Lung (tissue), 12 donors: Measurements from ENCODE around the gene SLX9. TPM values are rescaled to one million over a fixed set of nuclear protein-coding genes. Genes with fewer than 3 reads are reported as not detected.
A peak's percentile ranks its signal among the peaks of the same experiment; 100 is the strongest.

ENCODE experiments used
- ATAC-seq: fragments of 200-7000 bp; cut with Tn5 transposase; one replicate; pipeline ENCODE4 v1.9.1; 2020; ENCODE audit warnings: moderate number of reproducible peaks; ENCODE audit not compliant: insufficient read depth, low FRiP score
- DNase-seq, 3 donors: peaks; one replicate each; pipeline ENCODE4 v3.0.0-alpha.2; 2013 to 2017
- H3K27ac ChIP-seq, 2 donors: one replicate each; pipeline ENCODE4 v1.5.1; 2013; ENCODE audit warnings: mild to moderate bottlenecking in 2 of 2, moderate library complexity in 2 of 2, control low read depth in 1 of 2, inconsistent platforms in 1 of 2, low read depth in 1 of 2, low read length in 1 of 2
- H3K27me3 ChIP-seq, 3 donors: one replicate each; pipeline ENCODE4 v1.5.1; 2013; ENCODE audit warnings: low read length in 2 of 3; ENCODE audit not compliant: control insufficient read depth in 3 of 3, insufficient read depth in 3 of 3
- H3K36me3 ChIP-seq, 4 donors: one replicate each; pipeline ENCODE4 v1.5.1; 2013; ENCODE audit warnings: low read length in 4 of 4, mild to moderate bottlenecking in 1 of 4, moderate library complexity in 1 of 4; ENCODE audit not compliant: control insufficient read depth in 4 of 4, insufficient read depth in 4 of 4
- H3K4me1 ChIP-seq, 5 donors: one replicate each; pipeline ENCODE4 v1.5.1; 2013; ENCODE audit warnings: low read length in 5 of 5, mild to moderate bottlenecking in 2 of 5, moderate library complexity in 1 of 5; ENCODE audit not compliant: control insufficient read depth in 5 of 5, insufficient read depth in 5 of 5
- H3K4me3 ChIP-seq: one replicate; pipeline ENCODE4 v1.5.1; 2013; ENCODE audit warnings: mild to moderate bottlenecking, control low read depth, moderate library complexity
- H3K9ac ChIP-seq, 2 donors: one replicate each; pipeline ENCODE4 v1.5.1; 2013; ENCODE audit warnings: low read length in 2 of 2, control low read depth in 1 of 2; ENCODE audit not compliant: insufficient read depth in 1 of 2
- H3K9me3 ChIP-seq, 4 donors: one replicate each; pipeline ENCODE4 v1.5.1; 2013; ENCODE audit warnings: low read length in 3 of 4, mild to moderate bottlenecking in 1 of 4, moderate library complexity in 1 of 4; ENCODE audit not compliant: control insufficient read depth in 4 of 4, insufficient read depth in 3 of 4
- WGBS, 2 donors: extraction: QIAGEN DNeasy Blood & Tissue Kit; methylation state at CpG; one replicate each; pipeline ENCODE4 v1.1.7; 2013; 5-methylcytosine and 5-hydroxymethylcytosine counted together
- polyA plus RNA-seq, 2 donors: library from polyadenylated mRNA; stranded (reverse); fragments of 200-250 nt; gene quantifications; one replicate each; pipeline ENCODE4 v1.2.1, GENCODE V29; 2013
- total RNA-seq, 2 donors: library from RNA; depleted of rRNA in 1 of 2; stranded (reverse); fragments of >200 nt in 1 of 2; gene quantifications; one replicate each; pipeline ENCODE4 v1.2.1, GENCODE V29; 2014 to 2021
- TF ChIP-seq, protein P1 (sequence below): IDR thresholded peaks from 2 replicates; pipeline ENCODE4 v1.5.1; 2012; ENCODE audit warnings: mild to moderate bottlenecking; ENCODE audit errors: control extremely low read depth, extremely low read depth
- donor health status: control.
- donor health status: control.
- donor health status: Bipolar disorder and iron deficiency.
- donor health status: healthy.
- donor health status: DM: yes; HTN: yes; CAD: no.

The SLX9 gene
- total and polyA plus RNA-seq, 4 donors = 10.3 to 36.9 (median 27.0) TPM

DNA sequence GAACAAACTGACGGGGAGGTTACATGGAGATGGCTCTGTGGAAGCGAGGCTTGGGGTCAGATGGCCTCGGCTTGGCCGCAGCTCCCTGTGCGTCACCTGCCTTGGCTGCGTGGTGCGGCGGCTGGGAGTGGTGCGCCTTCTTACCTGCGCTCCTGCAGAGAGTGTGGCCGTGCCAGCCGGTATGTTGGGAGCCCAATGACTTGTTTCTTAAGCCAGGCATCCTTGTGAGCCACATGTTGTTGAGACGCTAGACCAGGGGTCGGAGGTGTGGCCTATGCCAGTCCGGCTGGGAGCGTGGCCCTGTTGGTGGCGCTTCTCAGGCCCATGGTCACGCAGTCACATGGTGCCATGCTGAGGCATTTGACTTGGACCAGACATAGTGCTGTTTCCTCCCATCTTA lies 10.5 kb downstream of the SLX9 start:
- H3K36me3 ChIP-seq = peaks cover 0 to 25% (median 8%) of the 10 kb centered on the region in 4 donors
- TF ChIP-seq, protein P1, sequence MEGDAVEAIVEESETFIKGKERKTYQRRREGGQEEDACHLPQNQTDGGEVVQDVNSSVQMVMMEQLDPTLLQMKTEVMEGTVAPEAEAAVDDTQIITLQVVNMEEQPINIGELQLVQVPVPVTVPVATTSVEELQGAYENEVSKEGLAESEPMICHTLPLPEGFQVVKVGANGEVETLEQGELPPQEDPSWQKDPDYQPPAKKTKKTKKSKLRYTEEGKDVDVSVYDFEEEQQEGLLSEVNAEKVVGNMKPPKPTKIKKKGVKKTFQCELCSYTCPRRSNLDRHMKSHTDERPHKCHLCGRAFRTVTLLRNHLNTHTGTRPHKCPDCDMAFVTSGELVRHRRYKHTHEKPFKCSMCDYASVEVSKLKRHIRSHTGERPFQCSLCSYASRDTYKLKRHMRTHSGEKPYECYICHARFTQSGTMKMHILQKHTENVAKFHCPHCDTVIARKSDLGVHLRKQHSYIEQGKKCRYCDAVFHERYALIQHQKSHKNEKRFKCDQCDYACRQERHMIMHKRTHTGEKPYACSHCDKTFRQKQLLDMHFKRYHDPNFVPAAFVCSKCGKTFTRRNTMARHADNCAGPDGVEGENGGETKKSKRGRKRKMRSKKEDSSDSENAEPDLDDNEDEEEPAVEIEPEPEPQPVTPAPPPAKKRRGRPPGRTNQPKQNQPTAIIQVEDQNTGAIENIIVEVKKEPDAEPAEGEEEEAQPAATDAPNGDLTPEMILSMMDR = no peak
- ATAC-seq (no peak), DNase-seq (no peak)
- 93 to 96% methylated on average over 18 of the region's 18 CpGs for WGBS, 2 donors
- no peak overlapping the region for H3K9ac ChIP-seq
- H3K27ac ChIP-seq = peak overlapping the region in 1 of 2 donors; percentile 34
- H3K27me3 ChIP-seq = no peaks in the 10 kb centered on the region
- H3K9me3 ChIP-seq = no peaks in the 10 kb centered on the region
- peaks cover 0 to 7% (median 3%) of the 10 kb centered on the region in 5 donors for H3K4me1 ChIP-seq
- H3K4me3 ChIP-seq = no peak overlapping the region

DNA sequence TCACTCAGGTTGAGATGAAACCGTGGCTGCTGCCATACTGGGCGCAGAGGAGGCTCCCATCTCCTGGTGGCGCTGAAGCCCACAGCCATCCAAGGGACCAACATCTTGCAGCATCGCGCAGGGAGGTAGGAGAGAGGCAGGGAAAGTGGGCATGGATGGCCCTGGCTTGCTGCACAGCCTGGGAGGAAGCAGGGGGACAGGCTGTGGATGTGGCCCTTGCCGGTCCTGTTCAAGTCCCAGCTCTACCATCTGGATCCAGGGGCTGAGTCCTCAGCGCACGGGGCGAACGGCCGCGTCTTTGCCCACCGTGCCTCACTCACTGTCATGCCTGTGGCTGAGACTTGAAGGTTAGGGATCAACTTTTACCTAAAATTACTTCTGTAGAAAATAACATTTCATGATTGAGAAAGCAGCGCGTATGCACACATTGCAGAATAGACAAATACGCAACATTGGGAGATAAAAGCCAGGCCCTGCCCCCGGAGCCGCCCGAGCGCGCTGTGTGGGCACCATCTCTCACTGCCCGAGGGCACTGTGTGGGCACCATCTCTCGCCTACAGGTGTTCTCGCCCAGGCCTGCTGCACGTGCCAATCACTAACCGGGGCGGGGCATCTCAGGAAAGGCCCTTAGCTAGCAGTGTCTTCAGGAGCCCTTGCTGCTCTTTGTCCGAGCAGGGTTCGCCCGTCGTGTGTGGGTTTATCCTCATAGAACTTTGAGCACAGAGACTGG lies 11.5 kb downstream of the SLX9 start:
- no peak overlapping the region for H3K27ac ChIP-seq
- H3K9me3 ChIP-seq = no peaks in the 10 kb centered on the region
- ATAC-seq = no peak
- peaks cover 0 to 27% (median 6%) of the 10 kb centered on the region in 4 donors for H3K36me3 ChIP-seq
- no peak overlapping the region for H3K9ac ChIP-seq
- H3K27me3 ChIP-seq = no peaks in the 10 kb centered on the region
- no peak overlapping the region for H3K4me3 ChIP-seq
- DNase-seq = no peak
- 96% methylated on average over 31 of the region's 31 CpGs for whole genome bisulfite sequencing, 2 donors
- TF ChIP-seq, protein P1 = no peak
- peaks cover 0 to 17% (median 3%) of the 10 kb centered on the region in 5 donors for H3K4me1 ChIP-seq

DNA sequence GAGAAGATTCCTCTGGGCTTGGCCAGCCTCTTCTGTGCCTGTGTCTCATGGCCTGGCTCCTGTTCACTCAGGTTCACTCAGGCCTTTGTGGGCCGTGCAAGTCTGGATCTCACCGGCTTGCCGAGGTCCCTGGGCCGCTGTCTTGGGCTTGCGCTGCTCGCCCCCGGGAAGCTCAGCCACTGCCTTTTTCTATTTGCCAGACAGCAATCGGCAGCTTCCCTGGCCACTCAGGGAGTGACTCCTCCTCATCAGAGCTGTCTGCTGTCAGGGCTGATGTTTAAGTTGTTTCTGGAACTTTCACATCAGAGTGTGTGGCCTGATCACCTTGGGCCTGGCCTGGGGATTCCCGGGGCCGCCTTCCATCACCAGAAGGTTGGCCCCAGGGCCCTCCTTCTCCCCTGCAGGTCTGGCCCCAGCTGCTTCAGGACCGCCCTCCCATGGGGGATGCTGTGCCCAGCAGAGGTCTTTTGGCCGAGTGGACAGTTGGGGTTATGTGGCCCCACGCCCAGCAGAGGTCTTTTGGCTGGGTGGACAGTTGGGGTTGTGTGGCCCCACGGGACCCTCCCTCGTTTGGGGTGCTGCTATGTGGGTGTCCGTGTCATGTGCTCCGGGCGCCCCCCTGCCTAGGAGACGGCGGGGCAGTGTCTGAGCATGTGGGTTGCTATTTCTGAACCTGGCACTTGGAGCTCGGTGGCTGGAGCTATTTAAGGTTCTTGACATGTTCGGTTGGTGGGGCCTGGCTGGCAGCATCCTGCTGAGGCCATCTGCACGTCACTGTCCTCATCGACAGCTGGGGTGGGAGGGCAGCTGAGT lies 12.5 kb downstream of the SLX9 start:
- Histone ChIP-seq H3K27ac (peak overlapping the region in 1 of 2 donors; percentile 89), H3K36me3 (peaks cover 0 to 28% (median 6%) of the 10 kb centered on the region in 4 donors), H3K4me3 (no peak overlapping the region), H3K9ac (no peak overlapping the region), H3K4me1 (peaks cover 0 to 19% (median 0%) of the 10 kb centered on the region in 5 donors), H3K27me3 (no peaks in the 10 kb centered on the region), H3K9me3 (no peaks in the 10 kb centered on the region)
- no peak for ATAC-seq
- TF ChIP-seq, protein P1 = no peak
- no peak for DNase-seq
- 91 to 92% methylated on average over 24 of the region's 24 CpGs for WGBS, 2 donors
